Pons (tissue), 1 donor: ENCODE data around the gene HOXB8.

Experiments
- DNase-seq: peaks from one replicate; pipeline ENCODE4 v3.0.0-alpha.2; 2016; ENCODE audit warnings: low spot score

HOXB8 gene

GRCh38 chr17:48596000-48596734, 18.9 kb downstream of the HOXB8 start:
- DNase-seq = no peak

DNA sequence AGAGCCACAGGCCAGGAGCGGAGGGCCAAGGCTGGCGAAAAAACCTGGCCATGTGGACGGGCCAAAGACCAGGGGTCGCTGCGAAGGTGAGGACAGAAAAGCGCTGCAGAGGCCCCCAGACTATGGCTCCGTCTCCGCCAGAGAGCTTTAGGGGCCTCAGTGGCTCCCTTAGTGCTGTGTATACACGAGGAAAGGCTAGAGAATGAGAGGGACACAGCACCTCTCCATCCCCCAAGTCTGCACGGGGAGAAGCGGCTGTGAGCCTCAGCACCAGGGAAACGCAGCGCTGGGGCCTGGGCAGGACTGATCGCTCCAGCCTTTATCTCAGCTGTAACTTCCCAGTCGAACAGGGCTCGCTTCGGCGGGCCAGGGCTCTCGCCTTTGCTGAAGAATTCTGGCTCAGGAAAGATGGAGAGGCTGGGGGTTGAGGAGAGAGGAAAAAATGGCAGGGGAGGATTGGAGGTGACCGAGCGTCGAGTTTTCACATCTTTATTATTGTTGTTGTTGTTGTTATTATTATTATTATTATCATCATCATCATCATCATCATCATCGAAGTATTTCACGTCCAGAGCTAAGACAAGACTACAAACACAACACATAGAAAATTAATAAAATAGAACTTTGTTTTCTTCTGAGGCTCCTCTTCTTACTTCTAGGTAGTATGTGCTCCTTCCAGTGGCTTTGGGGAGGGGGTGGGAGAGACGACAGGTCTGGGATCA, 19.7 kb downstream of the HOXB8 start:
- no peak for DNase-seq

- DNase-seq = no peak
Measured at GRCh38 chr17:48594538-48595277, 20.4 kb downstream of the HOXB8 start.

GRCh38 chr17:48593840-48594537, 21.1 kb downstream of the HOXB8 start:
- DNase-seq = no peak

DNA sequence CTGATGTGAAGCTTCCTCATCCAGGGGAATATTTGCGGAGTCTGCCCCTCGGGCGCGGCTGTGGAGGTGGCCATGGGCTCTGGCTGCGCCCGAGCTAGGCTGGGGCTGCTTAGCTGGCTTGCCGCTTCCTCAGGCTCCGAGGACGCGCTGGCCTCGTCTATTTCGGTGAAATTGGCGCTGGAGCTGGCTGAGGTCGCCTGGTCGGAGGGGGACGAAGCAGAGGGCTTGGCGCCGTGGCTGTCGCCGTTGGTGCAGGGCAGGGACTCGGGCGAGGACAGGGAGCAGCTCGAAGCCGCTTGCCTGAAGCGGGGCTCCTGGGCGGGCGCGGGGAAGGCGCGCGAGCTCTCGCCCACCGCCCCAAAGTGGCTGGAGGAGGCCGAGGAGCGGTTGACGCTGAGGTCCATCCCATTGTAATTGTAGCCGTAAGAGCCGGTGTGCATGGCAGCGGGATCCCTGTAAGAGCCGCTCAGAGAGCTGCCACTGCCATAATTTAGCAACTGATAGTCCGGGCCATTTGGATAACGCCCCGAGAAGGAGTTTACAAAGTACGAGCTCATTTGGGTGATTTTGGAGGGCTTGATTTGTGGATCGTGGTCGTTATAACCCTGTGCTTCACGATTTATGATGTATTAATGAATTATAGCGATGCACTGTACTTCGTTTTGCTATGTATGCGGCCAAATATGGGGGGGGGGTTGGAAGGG, 21.8 kb downstream of the HOXB8 start, which contains the start of gene HOXB5:
Gene HOXB5, minus strand, starts transcription at position 654 of the 704 bp plus-strand sequence. Its CDS starts 97 bp downstream, at position 557.
- DNase-seq = no peak

GRCh38 chr17:48592577-48592976, 22.5 kb downstream of the HOXB8 start:
- DNase-seq = no peak

DNA sequence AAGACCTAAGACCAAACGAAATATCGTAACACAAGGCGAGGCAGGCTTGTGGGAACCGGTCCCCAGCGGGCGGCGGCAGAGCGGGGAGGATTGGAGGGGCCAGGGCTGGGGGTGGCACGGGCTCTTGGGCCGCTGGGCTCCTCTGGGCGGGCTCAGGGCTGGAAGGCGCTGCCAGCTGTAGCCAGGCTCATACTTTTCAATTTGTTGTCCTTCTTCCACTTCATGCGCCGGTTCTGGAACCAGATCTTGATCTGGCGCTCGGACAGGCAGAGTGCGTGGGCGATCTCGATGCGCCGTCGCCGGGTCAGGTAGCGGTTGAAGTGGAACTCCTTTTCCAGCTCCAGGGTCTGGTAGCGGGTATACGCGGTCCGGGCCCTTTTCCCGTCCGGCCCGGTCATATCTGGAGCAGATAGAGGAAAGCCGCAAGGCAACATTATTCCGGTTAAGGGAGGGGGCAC, 23.0 kb downstream of the HOXB8 start:
- no peak for DNase-seq

- DNase-seq = no peak
Measured at GRCh38 chr17:48591255-48592056, 23.6 kb downstream of the HOXB8 start.

- no peak for DNase-seq
Measured at GRCh38 chr17:48590607-48591161, 24.4 kb downstream of the HOXB8 start.

DNA sequence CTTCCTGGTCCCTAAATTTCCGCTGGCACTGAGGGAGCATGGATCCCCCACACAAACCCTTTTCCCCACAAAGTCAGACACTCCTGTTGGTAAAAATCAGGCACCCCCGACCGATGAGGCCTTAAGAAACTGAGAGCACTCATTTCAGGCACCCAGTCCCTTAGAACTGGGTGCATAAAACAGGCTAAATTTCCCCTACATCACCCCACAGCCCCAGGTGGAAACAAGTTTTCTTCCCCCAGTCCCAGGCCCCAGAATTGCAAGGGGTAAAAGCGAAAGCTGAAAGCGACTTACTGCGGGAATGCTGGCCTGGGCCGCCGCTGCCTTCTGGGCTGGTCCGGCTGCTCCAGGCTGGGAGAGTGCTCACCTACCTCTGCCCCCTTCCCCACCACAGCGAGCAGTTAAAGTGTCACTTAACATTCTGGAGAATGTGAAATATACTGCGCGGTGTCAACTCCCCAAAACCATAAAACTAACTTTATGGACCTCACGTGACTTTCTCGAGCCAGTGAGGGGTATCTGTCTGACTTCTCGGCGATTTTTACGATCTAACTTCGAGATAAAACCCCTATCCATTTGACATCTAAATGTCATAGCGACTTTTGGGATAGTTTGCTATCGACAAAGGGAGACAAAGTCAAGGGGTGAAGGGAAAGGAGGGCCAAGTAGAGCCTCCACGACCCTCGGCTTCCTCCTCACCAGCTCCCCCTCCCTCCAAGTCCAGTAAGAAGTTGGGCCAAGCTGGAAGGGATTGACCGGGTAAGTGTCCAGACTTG, 25.1 kb downstream of the HOXB8 start, which contains the start of gene HOXB3:
Gene HOXB3, minus strand, starts transcription at position 411 of the 776 bp plus-strand sequence. CDS start 37,767 bp downstream, outside the sequence.
- no peak for DNase-seq

DNA sequence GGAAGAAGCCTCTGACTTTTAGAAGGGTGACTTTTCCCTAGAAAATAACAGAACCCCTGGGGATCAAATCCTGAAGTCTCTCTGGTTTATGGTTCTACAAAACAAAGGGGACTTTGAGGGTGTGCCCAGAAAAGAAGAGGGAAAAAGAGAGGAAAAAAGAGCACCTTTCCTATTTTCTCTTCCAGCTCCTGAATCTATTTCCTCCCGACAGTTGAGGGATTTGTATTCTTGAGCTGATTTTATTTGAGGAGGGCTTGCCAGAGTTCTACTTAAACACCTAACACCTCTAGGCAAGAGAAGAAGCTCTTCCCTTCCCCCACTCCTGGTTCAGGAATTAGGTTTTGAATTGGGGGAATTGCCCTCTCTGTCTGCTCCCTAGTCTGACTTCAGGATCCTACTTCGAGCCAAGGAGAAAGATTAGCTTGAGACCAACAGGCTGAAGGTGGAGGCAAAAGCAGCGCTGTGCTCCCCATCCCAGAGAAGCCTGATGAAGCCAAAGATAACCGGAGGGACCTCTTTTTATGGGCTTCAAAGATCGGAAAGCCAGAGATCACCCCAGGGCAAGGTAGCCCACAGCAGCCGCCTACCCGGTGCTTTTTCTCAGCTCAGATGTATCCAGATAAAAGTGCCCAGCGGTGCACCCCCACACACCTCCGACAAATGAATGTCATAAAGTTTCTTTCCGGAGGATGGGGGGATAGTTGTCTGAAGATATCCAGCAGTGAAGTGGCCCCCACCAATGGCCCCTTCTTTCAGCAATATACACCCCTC, 25.8 kb downstream of the HOXB8 start:
- DNase-seq = no peak

DNA sequence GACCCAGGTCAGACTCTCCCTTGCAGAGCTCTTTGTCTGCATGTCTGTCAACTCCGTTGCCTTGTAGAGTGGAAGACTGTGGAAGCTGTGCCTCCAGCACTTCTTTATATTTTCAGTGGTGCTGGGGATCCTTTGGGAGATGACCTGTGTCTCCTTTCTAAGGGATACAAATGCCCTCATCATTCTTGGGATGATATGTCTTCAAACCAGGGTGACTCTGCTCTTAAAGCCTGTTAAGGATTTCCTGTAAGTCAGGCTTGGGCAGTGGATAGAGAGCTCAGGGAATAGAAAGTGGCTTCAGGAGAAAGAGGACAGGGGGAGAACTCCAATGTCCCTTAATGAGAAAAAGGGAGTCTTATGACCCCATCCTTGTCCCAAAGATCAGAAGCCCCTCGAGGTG, 26.6 kb downstream of the HOXB8 start:
- no peak for DNase-seq

GRCh38 chr17:48588074-48588415, 27.0 kb downstream of the HOXB8 start:
- no peak for DNase-seq

DNA sequence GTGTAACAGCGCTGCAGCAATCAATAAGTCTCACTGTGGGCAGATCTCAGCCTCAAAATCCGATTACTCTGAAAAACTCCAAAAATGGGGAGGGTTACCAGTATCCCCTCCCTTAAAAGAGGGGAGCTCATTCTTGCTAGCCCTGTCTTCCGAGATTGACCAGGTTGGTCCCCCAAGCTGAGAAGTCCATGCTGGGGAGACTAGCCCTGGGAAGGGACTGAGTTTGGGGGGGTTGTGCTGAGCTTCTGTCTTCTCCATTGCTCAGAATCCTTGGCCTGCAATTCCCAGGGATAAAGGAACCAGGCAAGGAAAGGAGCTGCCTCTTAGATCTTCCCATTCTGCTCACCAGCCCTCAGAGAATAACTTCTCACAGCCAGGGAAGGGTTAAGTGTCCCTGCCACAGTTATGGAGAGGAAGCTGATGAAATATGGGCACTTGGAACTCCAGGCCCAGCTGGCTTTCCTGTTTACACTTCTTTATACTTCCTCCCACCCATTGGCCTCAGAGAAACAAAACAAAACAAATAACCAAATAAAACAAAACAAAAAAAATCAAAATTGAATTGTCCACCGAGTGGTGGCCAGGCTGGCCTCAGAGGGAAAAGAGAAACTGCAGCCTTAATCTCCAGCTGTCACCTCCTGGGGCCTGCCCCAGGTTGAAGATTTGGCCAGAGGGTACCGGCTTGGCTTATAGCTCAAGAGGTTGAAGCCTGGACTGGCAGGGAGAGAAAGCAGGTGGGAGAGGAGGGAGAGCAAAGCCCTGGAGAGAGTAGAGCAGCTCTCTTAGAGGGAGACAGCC, 27.6 kb downstream of the HOXB8 start:
- DNase-seq = no peak

DNA sequence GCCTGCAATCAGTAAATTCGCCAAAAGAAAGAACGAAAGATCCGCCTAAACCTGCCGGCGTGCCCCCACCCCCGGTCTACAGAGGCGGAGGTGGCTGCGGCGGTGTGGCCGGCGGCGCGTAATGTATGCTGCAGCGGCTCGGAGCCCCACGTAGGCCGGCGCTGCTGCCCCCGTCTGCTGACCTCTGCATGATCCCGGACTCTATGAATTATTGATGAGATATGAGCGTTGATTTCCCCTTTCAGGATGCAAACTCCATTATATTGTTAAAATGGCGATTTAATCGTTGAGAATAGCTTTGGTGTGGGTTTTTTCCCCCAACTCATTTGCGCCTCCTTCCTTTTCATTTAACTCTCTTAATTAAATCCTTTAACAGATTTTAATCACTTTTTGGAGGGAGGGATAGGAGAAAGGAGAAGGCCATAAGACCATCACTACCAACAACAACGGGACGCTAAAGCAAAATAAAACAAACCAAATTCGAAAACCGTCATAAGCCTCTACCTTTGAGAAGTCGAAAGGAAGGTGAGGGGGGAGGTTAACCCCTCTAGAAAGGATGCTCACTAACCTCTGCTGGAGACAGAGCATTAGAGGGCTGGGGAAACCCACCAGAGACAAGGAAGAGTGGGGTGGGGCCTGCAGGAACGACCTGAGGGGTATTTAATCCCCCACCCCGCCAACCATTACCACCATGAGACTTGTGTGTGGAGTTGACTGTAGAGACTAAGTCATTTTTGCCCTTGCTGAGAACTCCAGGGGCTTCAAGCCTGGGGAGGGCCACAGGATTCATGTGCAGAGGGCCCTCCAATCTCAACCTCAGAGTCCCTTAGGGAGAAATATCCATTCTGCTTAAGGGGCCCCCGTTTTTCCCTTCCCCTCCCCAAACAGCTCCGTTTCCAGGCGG, 28.5 kb downstream of the HOXB8 start:
- DNase-seq = no peak

GRCh38 chr17:48584223-48584741, 30.8 kb downstream of the HOXB8 start:
- no peak for DNase-seq
